ENCODE measurements around the gene DSG4. TPM values are rescaled to one million over a fixed set of nuclear protein-coding genes. Genes with fewer than 3 reads are reported as not detected.

The DSG4 gene
- total and polyA plus RNA-seq, 8 donors, result not detected

- H3K27ac ChIP-seq, result no peak overlapping the region
- H3K36me3 ChIP-seq, result no peaks in the 10 kb centered on the region
- DNase-seq (no peak), ATAC-seq (no peak)
- no peaks in the 10 kb centered on the region for H3K9me3 ChIP-seq
- intact Hi-C loops (cut with DNase I), result no loop called here
- H3K4me1 ChIP-seq, result no peaks in the 10 kb centered on the region
- H3K4me3 ChIP-seq, result no peak overlapping the region
- no peaks in the 10 kb centered on the region for H3K27me3 ChIP-seq
- TF ChIP-seq CTCF (IDR thresholded peaks at IDR 0.05), result no peak
Measured at GRCh38 chr18:31450409-31450808, 73.8 kb downstream of the DSG4 start.

- Histone ChIP-seq H3K36me3 (no peaks in the 10 kb centered on the region), H3K4me3 (no peak overlapping the region), H3K27me3 (no peaks in the 10 kb centered on the region), H3K9me3 (no peaks in the 10 kb centered on the region), H3K4me1 (no peaks in the 10 kb centered on the region), H3K27ac (no peak overlapping the region)
- no peak for DNase-seq
- no peak for TF ChIP-seq CTCF (IDR thresholded peaks at IDR 0.05)
- no peak for ATAC-seq
- intact Hi-C loops (cut with DNase I), result no loop called here
Measured at GRCh38 chr18:31451625-31452024, 75.0 kb downstream of the DSG4 start.

GRCh38 chr18:31454066-31454708 is 77.6 kb downstream of the DSG4 start:
- Histone ChIP-seq H3K9me3 (no peaks in the 10 kb centered on the region), H3K36me3 (no peaks in the 10 kb centered on the region), H3K4me3 (no peak overlapping the region), H3K4me1 (no peaks in the 10 kb centered on the region), H3K27me3 (no peaks in the 10 kb centered on the region), H3K27ac (no peak overlapping the region)
- no peak for TF ChIP-seq CTCF (IDR thresholded peaks at IDR 0.05)
- DNase-seq (no peak), ATAC-seq (peak; percentile 69)
- intact Hi-C loops (cut with DNase I), result no loop called here

Other genes with a start within 250 kb of the DSG4 start
- not detected for gene DSC1, start 213.9 kb upstream of the DSG4 start, total RNA-seq
- gene DSC1, start 213.9 kb upstream of the DSG4 start, polyA plus RNA-seq (ENCODE audit: insufficient read length in 6 of 6), result under 1 TPM in 1 of 6 donors, not detected in 5; 0.07 TPM
- not detected for gene DSG1, start 58.6 kb upstream of the DSG4 start, total RNA-seq
- not detected for gene DSG1, start 58.6 kb upstream of the DSG4 start, polyA plus RNA-seq (ENCODE audit: insufficient read length in 6 of 6)
- not detected for gene DSG3, start 71.0 kb downstream of the DSG4 start, total RNA-seq
- not detected for gene DSG3, start 71.0 kb downstream of the DSG4 start, polyA plus RNA-seq (ENCODE audit: insufficient read length in 6 of 6)
- gene DSG2, start 121.4 kb downstream of the DSG4 start, total RNA-seq, result 10 to 100 TPM; 39.4 to 66.0 TPM
- 10 to 100 TPM; 36.2 to 45.0 (median 42.3) TPM for gene DSG2, start 121.4 kb downstream of the DSG4 start, polyA plus RNA-seq (ENCODE audit: insufficient read length in 6 of 6)
- gene TTR, start 215.1 kb downstream of the DSG4 start, total RNA-seq, result not detected
- gene TTR, start 215.1 kb downstream of the DSG4 start, polyA plus RNA-seq (ENCODE audit: insufficient read length in 6 of 6), result 1 to 10 TPM in 2 of 6 donors, under 1 TPM in 4; 0.32 to 2.0 (median 0.57) TPM